ENCODE results near the gene KARS1. TPM values are rescaled to one million over a fixed set of nuclear protein-coding genes. Genes with fewer than 3 reads are reported as not detected.
A peak's percentile ranks its signal among the peaks of the same experiment; 100 is the strongest.

Gene KARS1
- total RNA-seq, 1 experiment from 2014 or later = 181 TPM

GRCh38 chr16:75589306-75589705 is 58.2 kb downstream of the KARS1 start:
- H3K9ac ChIP-seq (ENCODE audit: extremely low read depth, insufficient read length, low read length) = no peak overlapping the region
- H2BK20ac ChIP-seq (ENCODE audit: low read depth, low read length, poor library complexity, severe bottlenecking) = no peak overlapping the region
- Mint-ChIP-seq H3K9me3 (no peaks in the 10 kb centered on the region), H3K36me3 (ENCODE audit: insufficient read depth in 1 of 3, low read depth in 3 of 3) (peaks cover 0 to 9% (median 7%) of the 10 kb centered on the region in 3 experiments; a peak in 4 of 7 replicates), H3K4me3 (no peak overlapping the region; a peak in 1 of 5 replicates), H3K27me3 (ENCODE audit: low read depth) (no peaks in the 10 kb centered on the region), H3K4me1 (peaks cover 29 to 34% of the 10 kb centered on the region in 2 experiments), H3K27ac (peak overlapping the region; percentile 6 to 81 (median 17); a peak in 3 of 7 replicates)
- no CpG with 5 or more reads among the region's 3 CpGs for WGBS (ENCODE audit: extremely low coverage, insufficient read length, low lambda C conversion rate)
- no peak overlapping the region for H3K18ac ChIP-seq (ENCODE audit: insufficient read length, low read depth, low read length)
- 0 out of 2 replicates have a peak overlapping the region, but pooled peaks have one; percentile 41 for H3K14ac ChIP-seq (ENCODE audit: insufficient read depth, low read length)
- H3K4me1 ChIP-seq (ENCODE audit: insufficient read depth, low read length) = peaks cover 2% of the 10 kb centered on the region; the same call in 1 of the 2 replicates
- H2AFZ ChIP-seq (ENCODE audit: low read length) = no peak overlapping the region
- H3K4me2 ChIP-seq (ENCODE audit: insufficient read depth, insufficient read length, low read length) = no peak overlapping the region
- no peak overlapping the region for H3K23ac ChIP-seq (ENCODE audit: insufficient read length, low read depth, low read length)
- H3K4ac ChIP-seq (ENCODE audit: low read depth, low read length) = no peak overlapping the region
- no peak overlapping the region for H3T11ph ChIP-seq (ENCODE audit: low read length)
- no peak overlapping the region for H4K8ac ChIP-seq (replicated peaks; ENCODE audit: insufficient read length, low read depth, low read length)
- TF ChIP-seq CTCF (conservative IDR thresholded peaks at IDR 0.05) = no peak
- H3K9me3 ChIP-seq (ENCODE audit: control insufficient read depth, low read depth, low read length) = no peaks in the 10 kb centered on the region
- no peak overlapping the region for H2AK5ac ChIP-seq (ENCODE audit: insufficient read length, low read length)
- no peaks in the 10 kb centered on the region; the same call in 1 of the 2 replicates for H3K79me2 ChIP-seq (ENCODE audit: insufficient read depth, low read length)
- no peak overlapping the region for H2BK120ac ChIP-seq (ENCODE audit: low read depth, low read length, poor library complexity, severe bottlenecking)
- H3K27ac ChIP-seq (ENCODE audit: insufficient read length, low read depth, low read length) = no peak overlapping the region
- H3K27me3 ChIP-seq (ENCODE audit: insufficient read depth, low read length) = no peaks in the 10 kb centered on the region
- H3K79me1 ChIP-seq (ENCODE audit: insufficient read depth, low read depth, low read length, poor library complexity, severe bottlenecking) = no peaks in the 10 kb centered on the region
- H4K20me1 ChIP-seq (ENCODE audit: control insufficient read depth, insufficient read depth, insufficient read length) = no peaks in the 10 kb centered on the region
- H3K23me2 ChIP-seq (ENCODE audit: insufficient read length, low read depth, low read length, poor library complexity, severe bottlenecking) = no peaks in the 10 kb centered on the region
- no peak overlapping the region for H3K56ac ChIP-seq (ENCODE audit: insufficient read length, low read depth, low read length)
- H4K91ac ChIP-seq (ENCODE audit: insufficient read length, low read depth, low read length) = no peak overlapping the region
- H4K5ac ChIP-seq (ENCODE audit: insufficient read length, low read depth, low read length) = no peak overlapping the region
- no peak for DNase-seq
- H2BK15ac ChIP-seq (ENCODE audit: low read depth, low read length) = no peak overlapping the region
- H2BK5ac ChIP-seq (ENCODE audit: insufficient read length, low read length) = no peak overlapping the region
- H2BK12ac ChIP-seq (ENCODE audit: insufficient read length, low read depth, low read length) = no peak overlapping the region

Data from H9 (cell line).